ENCODE results near the gene CAST.
"Not testable (repeated sequence)": the region's sequence is repeated elsewhere in the genome, so short reads cannot be mapped to it uniquely, and the experiment has no call there.

CAST gene

DNA sequence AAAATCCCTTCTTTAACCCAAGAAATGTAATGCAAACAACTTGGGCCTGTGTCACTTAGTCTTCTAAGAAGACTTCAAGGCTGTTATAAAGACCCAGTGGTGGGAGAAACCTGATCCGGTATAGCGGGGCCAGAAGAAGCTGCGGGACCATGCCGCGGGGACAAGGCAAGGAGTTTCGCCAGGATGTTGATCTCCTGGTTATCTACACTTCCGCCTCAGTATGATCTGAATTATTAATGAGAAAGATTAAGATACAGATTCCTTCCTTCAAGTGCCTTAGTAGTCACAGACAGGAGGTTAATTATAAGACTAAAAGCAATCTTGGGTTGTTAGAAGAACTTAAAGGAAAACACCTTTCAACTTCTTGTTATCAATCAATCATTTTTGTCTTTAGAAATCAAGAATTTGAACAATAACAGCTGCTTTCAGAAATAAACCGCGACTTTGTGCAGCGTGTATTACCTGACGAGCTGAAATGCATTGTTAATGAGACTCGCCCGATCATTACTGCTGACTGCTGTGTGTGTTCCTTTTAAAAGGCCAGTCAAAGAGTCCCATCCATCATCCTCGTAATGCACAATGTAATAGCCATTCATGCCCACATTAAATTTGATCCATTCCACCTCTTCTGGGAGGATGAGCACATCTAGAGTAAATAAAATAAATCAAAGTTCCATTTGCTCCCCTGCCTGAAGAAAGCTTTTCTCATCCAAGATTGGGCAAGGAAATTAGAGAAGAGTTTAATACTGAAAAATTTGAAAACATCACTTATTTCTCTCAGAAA is 123.3 kb downstream of the CAST start:
- DNase-seq: no peak

DNA sequence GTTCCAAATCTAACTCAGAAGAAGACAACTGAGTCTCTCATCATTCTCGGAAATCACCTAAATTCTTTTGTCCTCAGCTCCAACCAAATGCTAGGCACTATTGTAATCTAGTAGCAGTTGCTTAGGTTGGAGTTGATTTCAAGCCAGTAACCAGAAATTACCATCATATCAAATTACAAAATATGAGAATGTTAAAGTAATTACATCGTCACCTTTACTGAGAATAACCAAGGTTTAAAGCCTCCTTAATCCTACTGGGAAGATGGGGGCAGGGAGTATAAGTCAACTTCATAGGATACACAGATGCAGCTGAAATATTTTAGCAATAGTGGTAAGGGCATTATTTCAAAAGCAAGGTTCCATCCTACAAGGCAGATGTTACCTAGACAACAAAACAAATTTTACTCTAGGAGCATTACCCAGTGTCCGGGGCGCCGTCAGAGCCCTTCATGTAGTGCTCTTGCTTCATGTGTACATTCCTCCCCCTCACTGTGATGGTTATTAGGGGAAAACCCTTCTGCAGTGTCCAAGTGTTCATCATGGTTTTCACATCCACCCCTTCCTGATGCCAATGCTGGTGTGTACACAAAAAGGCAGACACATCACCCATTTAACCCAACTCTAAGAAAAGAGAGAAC is 126.1 kb downstream of the CAST start:
- no peak for DNase-seq

DNA sequence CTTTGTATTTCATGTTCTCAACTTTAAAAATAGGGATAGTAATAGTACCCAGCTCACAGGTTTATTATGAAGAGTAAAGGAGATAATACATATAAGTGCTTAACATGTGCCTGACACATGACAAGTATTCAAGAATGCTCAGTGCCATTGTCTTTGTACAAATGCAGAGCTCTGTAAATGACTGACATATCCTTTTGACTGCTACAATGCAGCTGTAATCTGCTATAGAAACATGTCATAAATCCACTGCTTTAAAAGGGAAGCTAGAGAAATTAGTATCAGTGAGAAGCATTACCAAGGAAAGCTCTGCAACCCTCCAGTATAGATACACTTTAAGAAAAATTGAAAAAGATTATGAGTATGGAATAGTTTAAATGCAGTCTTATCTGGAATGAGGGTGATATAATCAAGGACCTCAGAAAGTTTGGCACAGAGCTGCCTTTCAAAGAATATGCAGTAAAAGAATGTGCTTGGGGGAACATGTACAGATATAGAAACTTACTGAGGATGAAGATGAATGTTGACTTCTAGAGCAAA is 127.7 kb downstream of the CAST start:
- no peak for DNase-seq

DNA sequence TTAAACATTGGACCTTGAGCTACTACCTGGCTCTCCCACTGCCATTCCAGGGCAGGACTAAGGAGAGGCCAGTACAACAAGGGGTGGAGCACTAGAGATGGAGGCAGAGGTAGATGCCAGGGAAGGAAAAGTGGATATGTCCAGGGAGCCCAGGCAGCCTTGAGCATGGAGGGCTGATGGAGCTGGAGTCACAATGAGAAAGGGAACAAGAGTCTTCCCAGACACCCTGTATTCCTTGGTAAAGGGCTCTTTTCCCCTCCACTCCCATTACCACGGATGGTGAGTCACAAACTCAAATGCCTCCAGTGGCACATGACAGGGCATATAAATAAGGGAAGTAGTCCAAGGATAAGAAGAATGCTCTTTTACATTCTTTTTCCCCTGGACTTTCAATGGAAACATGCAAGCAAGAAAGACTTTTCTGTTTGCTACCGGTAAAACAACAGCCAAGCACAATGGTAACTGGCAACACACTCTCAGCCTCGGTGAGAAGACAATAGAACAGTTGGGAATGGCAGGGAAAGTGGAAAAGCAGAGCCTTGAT is 128.9 kb downstream of the CAST start:
- DNase-seq: no peak

DNA sequence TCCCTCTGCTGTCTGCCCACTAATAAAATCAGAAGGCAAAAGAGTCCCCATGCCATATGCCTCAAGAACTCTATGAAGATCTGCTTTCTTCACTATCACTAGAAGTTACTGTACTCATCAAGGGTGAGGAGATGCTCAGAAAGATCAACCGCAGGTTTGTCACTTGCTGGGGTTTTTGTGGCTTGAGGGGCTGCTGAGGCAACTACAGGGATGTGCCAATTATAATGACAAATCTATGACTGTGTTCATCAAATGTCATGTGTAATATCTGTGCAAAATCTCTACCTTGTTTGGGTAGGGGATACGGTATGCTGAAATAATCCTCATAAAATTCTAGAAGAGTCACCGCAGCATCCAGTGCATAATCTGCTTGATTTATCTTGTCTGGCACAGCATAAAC is 132.6 kb downstream of the CAST start:
- DNase-seq: peak; percentile 25

DNA sequence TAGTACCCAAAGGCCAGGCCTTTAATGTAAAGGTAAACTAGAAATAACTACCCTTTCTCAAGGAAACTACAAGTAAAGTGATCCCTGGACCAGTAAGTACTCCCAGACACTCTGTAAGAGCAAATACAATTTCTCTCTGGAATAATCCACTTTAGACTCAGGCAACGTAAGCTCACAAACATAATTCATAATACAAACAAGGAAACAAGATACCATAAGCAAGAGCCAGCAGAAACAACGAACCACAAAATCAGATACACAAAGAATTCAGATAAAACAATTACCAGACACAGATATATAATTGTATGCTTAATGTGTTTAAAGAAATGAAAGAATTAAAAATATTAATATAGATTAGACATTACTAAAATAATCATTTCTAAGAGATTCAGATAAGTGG is 133.4 kb downstream of the CAST start:
- no peak for DNase-seq

DNA sequence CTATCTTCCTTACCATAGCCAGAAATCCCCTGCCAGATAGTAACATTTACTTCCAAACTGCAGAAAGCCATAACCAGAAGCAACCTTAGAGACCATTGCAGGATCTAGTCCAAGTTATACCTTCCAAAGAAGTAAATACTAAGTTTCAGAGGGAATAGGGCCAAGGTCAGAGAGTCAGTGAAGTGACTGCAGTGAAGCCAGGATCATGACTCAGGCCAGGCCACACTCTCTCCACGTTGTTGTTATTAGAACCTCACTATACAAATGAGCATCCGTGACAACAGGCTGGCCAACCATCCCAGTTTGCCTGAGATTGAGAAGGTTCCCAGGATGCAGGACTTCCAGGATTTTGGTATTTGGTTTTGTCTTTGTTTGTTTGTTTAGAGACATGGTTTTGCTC is 134.3 kb downstream of the CAST start:
- no peak for DNase-seq

DNA sequence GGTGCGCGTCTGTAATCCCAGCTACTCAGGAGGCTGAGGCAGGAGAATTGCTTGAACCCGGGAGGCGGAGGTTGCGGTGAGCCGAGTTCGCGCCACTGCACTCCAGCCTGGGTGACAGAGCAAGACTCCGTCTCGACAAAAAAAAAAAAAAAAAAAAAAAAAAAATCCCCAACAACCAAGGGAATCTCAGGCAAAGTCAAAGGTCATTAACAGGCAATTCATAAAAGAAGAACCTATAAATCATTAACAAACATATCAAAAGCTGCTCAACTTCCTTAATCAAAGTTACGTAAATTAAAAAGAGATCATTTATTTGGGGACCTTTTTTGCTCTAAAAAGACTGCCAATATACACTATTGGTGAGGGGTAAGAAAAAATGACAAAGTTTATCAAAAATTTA is 139.5 kb downstream of the CAST start:
- not testable (repeated sequence) for DNase-seq

DNA sequence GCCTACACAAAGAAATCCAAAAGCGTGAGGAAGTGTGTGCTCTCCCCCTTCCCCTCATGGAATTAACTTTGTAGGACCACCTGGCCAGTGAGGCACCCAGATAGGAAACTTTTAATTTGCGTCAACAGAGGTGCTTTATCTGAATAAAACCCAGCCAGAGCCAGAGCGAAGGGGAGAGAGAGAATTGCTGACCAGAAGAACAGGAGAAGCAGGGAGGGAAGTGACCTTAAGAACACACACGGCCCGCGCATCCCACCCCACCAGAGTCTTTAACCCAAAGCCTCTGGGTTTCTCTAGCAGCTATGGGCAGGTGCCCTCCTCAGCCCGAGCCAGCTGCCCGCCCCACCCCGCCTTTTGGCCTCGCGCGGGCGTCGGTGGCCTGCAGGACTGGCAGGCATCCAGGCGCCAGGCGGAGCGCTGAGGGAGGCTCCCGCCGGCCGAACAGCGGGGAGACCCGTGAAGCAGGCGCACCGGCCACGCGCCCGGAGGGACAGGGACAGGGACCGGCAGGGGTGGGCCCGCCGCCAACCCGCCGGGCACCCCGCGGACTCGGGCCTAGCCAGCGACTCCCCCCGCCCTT is 145.0 kb downstream of the CAST start:
- DNase-seq: peak; percentile 53

DNA sequence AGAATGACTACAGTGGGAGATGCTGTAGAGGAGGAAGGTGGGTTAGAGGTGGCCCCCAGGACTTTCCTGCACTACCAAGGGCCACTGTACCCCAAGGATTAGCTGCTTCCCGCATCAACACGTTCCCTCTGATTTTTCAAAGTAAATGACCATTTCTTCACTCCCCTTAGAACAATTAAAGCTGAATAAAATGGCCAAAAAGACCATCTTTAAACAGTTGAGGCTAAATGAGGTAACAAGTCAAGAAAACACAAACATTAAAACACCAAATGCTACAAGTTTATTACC is 146.3 kb downstream of the CAST start:
- DNase-seq: no peak

DNA sequence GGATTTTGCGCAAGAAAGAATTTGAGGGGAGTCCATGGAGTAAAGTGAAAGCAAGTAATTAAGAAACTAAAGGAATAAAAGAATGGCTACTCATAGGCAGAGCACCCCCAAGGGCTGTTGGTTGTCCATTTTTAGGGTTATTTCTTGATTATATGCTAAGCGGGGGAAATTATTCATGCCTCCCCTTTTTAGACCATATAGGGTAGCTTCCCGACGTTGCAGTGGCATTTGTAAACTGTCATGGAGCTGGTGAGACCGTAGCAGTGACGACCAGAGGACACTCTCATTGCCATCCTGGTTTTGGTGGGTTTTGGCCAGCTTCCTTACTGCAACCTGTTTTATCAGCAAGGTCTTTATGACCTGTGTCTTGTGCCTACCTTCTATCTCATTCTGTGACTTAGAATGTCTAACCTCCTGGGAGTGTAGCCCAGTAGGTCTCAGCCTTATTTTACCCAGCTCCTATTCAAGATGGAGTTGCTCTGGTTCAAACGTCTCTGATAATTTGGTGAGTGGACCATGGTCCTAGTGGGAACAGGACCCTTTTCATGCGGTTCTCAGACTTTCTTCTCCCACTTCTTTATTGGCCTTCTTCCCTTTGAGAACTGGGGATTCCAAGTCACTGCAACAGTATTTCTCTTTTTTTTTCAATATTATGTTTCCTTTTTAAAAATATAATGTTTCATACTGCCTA is 146.8 kb downstream of the CAST start:
- no peak for DNase-seq

DNA sequence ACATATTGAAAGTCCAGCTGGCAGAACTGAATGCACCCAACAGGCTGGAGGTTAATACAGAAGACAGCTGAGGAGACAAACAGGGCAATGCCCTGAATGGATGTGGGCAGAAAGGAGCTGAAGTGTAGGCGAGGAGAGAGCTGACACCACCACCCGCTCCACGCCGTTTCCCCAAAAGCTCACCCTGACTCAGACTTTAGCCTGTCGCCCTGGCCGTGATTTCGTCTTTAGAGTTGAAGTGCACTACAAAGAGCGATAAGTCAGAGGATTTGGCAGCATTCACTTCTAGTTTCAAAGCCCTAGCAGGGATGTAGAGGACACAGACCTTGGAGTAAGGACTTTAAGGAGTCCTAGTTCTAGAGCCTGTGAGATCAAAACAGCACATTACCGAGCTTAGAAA is 147.7 kb downstream of the CAST start:
- no peak for DNase-seq

DNA sequence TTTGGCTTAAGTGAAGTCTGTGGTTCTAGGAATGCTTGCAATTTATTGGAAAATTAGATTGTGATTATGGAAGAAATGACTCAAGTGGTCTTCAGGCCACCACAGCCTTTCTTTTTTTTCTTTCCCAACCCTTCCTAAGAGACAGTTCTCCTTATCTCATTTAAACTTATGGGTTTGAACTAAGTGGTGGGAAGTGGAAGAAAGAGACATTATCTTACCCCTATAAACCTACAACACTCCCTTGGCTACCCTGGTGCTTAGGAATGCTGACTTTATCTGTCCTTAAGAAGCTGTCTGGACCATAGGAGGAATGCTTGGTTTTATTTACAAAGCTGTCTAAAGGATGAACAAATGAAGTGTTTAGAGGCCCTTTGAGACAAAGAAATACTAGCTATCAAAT is 150.7 kb downstream of the CAST start:
- DNase-seq: no peak

DNA sequence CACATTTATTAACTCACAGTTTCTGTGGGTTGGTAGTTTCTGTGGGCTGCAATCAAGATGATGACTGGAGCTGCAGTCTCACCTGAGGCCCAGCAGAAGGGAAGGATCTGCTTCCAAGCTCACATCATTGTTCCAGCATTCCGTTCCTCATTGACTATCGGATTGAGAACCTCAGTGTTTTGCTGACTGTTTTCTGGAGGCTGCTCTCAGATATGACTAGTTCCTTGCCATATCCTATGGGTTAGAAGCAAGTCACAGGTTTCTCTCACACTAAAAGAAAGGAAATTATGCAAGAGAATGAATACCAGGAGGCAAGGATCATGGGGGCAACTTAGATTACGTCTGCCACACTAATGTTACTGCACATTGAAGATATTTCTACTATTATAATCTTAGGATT is 151.9 kb downstream of the CAST start:
- no peak for DNase-seq

DNA sequence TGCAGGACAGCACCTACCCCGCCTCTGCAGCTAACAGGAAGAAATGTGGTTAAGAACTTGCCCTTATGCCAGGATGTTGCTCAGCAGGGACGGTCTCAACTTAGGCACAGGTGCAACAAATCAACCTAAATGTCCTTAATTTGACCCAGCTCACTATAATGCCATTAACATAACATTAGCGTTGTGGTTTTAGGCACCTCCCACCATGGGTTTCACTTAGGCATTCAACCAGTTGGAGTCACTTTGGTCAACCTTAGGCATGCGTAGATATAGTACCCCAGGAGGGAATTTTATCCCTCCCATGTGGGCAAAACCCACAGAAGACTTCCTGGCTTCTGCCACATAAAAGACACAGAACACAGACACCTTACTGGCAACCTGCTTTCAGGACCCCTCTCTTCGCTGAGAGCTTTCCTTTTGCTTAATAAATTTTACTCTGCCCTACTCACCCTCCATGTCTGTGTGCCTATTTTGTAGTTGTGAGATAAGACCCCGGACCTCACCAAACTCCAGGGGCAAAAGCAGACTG is 154.3 kb downstream of the CAST start:
- peak; percentile 61 for DNase-seq

DNA sequence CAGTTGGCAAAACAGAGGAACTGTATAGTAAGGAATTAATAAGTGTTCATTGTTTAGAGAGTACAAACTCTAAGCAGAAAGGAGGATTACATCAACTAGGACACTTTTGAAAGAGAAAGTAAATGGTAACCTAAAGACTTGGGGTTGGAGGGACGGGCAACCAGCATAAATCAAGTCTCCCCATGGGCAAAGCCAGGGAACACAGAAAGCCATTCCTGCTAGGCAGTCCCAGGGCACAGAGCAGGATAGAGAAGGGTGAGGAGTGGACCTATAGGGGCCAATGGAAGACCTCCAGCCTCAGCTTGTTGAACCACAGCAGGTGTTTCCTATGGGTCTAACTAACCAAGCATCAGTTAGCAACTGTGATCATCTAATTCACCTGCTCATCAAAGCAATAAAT is 154.8 kb downstream of the CAST start:
- no peak for DNase-seq

DNA sequence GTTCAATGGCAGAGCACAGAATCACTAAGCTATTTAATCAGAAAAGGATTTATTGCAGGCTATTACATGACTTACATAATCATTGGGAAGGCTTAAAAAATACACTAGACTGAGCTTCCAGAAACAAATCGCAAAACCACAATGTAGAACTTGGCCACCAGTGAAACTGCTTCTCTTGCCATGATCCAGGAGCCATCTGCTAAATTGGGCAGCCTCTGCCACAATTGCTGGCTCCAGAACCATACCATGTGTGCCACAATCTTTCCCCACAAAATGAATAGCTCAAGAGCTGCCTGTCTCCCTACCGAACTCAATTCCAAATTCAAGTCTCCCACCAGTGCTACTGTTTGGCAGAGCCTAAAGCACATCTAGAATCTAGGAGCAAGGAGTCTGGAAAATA is 155.3 kb downstream of the CAST start:
- DNase-seq: no peak

DNA sequence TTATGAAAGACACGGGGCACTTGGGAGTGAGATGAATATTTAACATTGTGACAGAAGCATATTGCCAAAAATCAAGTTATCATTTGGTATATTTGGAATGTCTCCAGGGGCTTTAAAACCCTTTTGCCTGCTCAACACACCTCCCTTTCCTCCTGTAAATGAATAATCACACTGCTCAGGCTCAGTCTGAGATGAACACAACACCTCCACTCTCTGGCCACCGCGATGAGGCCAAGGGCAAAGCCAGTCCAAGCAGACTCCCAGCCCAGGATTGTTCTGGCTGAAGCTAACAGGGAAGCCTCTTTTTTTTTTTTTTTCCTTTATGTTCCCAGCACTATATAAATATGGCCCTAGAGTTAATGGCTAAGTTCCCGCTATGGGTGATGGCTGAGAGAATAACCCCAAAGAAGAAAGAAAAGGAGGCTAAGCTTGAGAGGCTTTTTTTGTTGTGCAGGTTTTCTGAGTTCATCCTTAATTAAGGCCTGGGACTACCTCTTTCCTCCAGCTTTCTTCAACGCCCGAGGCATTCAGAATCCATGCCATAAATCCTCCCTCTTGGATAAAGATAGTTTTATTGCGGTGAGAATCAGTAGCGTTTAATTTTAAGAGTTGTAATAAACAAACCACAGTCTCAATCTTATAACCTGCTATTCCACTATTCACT is 156.1 kb downstream of the CAST start:
- DNase-seq: no peak

DNA sequence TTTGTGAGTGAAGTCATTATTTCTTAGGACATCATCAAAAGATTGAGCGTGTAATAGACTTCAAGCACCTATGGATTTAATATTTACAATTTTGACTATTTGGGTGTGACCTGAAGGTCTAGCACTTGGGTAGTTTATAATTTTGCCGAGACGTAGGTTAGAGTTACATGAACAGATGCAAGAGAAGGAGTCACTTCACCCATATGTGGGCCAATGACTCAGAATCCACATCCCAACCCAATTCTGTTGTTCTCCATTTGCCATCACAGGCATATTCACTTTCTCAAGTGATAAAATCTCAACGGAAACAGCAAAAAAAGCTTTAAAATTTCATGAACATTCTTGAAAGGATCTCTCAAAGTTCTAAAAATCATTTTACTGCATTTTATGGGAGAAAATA is 157.6 kb downstream of the CAST start:
- no peak for DNase-seq

DNA sequence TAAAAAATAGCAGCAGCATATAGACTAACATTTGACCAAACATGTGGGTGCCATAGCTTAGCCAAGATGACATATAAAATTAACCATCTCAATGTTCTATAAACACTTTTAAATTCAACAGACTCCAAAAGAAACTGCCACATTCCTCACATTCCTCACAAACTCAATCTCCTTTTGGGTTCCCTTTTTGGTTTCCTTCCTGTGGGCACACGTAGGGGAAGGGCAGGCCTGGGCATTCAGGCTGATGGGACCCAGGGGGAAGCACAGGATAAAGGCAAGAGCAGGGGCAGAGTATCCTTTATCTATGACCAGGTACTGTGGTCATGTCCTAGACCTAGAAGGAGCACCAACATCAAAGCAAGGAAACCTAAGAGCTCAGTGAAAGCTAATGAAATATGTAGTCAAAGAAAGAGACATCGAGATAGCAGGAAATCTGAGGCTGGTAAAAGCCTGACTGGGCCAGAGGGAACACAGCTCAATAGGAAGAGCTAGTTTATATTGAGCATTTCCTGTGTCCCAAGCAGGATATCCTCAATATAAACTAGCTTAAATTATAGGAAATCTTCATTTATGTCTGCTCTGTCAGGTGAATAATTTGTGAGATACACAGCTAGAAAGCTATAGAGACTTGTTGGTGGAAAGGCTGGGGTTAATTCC is 159.2 kb downstream of the CAST start:
- no peak for DNase-seq

DNA sequence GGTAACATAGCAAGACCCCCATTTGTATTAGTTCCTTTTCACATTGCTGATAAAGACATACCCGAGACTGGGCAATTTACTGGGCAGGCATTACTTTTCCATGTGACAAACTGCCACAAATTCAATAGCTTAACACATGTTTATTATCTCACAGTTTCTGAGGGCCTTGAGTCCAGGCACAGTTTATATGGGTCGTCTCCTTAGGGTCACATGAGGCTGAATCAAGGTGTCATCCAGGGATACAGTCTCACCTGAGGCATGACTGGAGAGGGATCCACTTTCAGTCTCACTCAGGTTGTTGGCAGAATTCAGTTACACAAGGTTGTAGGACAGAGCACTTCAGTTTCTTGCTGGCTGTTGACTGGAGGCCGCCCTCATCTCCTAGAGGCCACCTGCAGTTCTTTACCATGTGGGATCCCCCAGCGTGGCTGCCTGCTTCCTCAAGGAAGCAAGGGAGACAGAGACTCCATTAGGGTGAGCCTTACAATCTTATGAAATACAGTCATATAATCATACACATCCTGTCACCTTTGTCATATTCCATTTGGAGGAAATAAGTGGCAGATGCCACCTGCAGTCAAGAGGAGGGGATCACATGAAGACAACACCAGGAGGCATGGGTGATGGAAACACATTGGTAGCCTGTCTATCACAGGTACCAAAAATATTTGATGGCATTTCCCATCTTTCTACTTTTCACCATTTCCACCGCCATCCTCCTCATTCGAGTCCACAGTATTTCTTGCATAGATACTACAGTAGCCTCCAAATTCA is 160.7 kb downstream of the CAST start:
- DNase-seq: no peak
